H9 (cell line): ENCODE results near the gene IL33. TPM values are rescaled to one million over a fixed set of nuclear protein-coding genes. Genes with fewer than 3 reads are reported as not detected.
A peak's percentile ranks its signal among the peaks of the same experiment; 100 is the strongest.

ENCODE experiments used
- DNase-seq: peaks from one replicate; pipeline ENCODE4 v3.0.0-alpha.2; 2017
- H2AFZ ChIP-seq: one replicate; pipeline ENCODE4 v1.6.1; 2013; ENCODE audit warnings: mild to moderate bottlenecking, low read length, control low read depth, moderate library complexity
- H2AK5ac ChIP-seq: 2 replicates; pipeline ENCODE4 v1.6.1; 2013; ENCODE audit warnings: low read length, control low read depth, mixed read lengths; ENCODE audit not compliant: insufficient read length
- H2BK120ac ChIP-seq: one replicate; pipeline ENCODE4 v1.6.1; 2013; ENCODE audit warnings: low read depth, mild to moderate bottlenecking, low read length, control low read depth, inconsistent platforms; ENCODE audit not compliant: poor library complexity, severe bottlenecking
- H2BK12ac ChIP-seq: 2 replicates; pipeline ENCODE4 v1.6.1; 2013; ENCODE audit warnings: low read length, control low read depth, mixed read lengths, low read depth; ENCODE audit not compliant: insufficient read length
- H2BK15ac ChIP-seq: 2 replicates; pipeline ENCODE4 v1.6.1; 2013; ENCODE audit warnings: low read depth, low read length, control low read depth
- H2BK20ac ChIP-seq: one replicate; pipeline ENCODE4 v1.6.1; 2013; ENCODE audit warnings: low read depth, mild to moderate bottlenecking, low read length, control low read depth, inconsistent platforms; ENCODE audit not compliant: poor library complexity, severe bottlenecking
- H2BK5ac ChIP-seq: 2 replicates; pipeline ENCODE4 v1.6.1; 2013; ENCODE audit warnings: low read length, control low read depth, mixed read lengths; ENCODE audit not compliant: insufficient read length
- H3K14ac ChIP-seq: 2 replicates; pipeline ENCODE4 v1.6.1; 2013; ENCODE audit warnings: low read length, control low read depth; ENCODE audit not compliant: insufficient read depth
- H3K18ac ChIP-seq: 2 replicates; pipeline ENCODE4 v1.6.1; 2013; ENCODE audit warnings: low read depth, mild to moderate bottlenecking, mixed read lengths, low read length, control low read depth; ENCODE audit not compliant: insufficient read length
- H3K23ac ChIP-seq: 2 replicates; pipeline ENCODE4 v1.6.1; 2013; ENCODE audit warnings: low read length, control low read depth, mixed read lengths, low read depth; ENCODE audit not compliant: insufficient read length
- H3K23me2 ChIP-seq: 2 replicates; pipeline ENCODE4 v1.6.1; 2013; ENCODE audit warnings: low read depth, mild to moderate bottlenecking, mixed read lengths, low read length, control low read depth; ENCODE audit not compliant: insufficient read length, poor library complexity, severe bottlenecking
- H3K27ac ChIP-seq: 2 replicates; pipeline ENCODE4 v1.5.1; 2013; ENCODE audit warnings: low read length, control low read depth, mixed read lengths, low read depth; ENCODE audit not compliant: insufficient read length
- H3K27me3 ChIP-seq: 2 replicates; pipeline ENCODE4 v1.6.1; 2013; ENCODE audit warnings: low read length, control low read depth, inconsistent platforms; ENCODE audit not compliant: insufficient read depth
- H3K4ac ChIP-seq: 2 replicates; pipeline ENCODE4 v1.6.1; 2013; ENCODE audit warnings: low read depth, mild to moderate bottlenecking, control low read depth, inconsistent platforms, low read length, moderate library complexity
- H3K4me1 ChIP-seq: 2 replicates; pipeline ENCODE4 v1.6.1; 2013; ENCODE audit warnings: low read length, control low read depth, inconsistent platforms; ENCODE audit not compliant: insufficient read depth
- H3K4me2 ChIP-seq: 2 replicates; pipeline ENCODE4 v1.6.1; 2013; ENCODE audit warnings: low read length, control low read depth, mixed read lengths; ENCODE audit not compliant: insufficient read length, insufficient read depth
- H3K56ac ChIP-seq: 2 replicates; pipeline ENCODE4 v1.6.1; 2013; ENCODE audit warnings: low read depth, mild to moderate bottlenecking, mixed read lengths, low read length, control low read depth; ENCODE audit not compliant: insufficient read length
- H3K79me1 ChIP-seq: 2 replicates; pipeline ENCODE4 v1.6.1; 2013; ENCODE audit warnings: low read depth, mild to moderate bottlenecking, moderate library complexity, low read length, control low read depth, inconsistent platforms; ENCODE audit not compliant: insufficient read depth, poor library complexity, severe bottlenecking
- H3K79me2 ChIP-seq: 2 replicates; pipeline ENCODE4 v1.6.1; 2013; ENCODE audit warnings: low read length, control low read depth, inconsistent platforms; ENCODE audit not compliant: insufficient read depth
- H3K9ac ChIP-seq: 2 replicates; pipeline ENCODE4 v1.6.1; 2013; ENCODE audit warnings: low read length, control low read depth, mixed read lengths; ENCODE audit not compliant: insufficient read length; ENCODE audit errors: extremely low read depth
- H3K9me3 ChIP-seq: one replicate; pipeline ENCODE4 v1.6.1; 2013; ENCODE audit warnings: low read depth, low read length, inconsistent platforms; ENCODE audit not compliant: control insufficient read depth
- H3T11ph ChIP-seq: one replicate; pipeline ENCODE4 v1.6.1; 2013; ENCODE audit warnings: mild to moderate bottlenecking, low read length, control low read depth, inconsistent platforms
- H4K20me1 ChIP-seq: one replicate; pipeline ENCODE4 v1.6.1; 2013; ENCODE audit not compliant: control insufficient read depth, insufficient read length, insufficient read depth
- H4K5ac ChIP-seq: 2 replicates; pipeline ENCODE4 v1.6.1; 2013; ENCODE audit warnings: low read depth, mild to moderate bottlenecking, mixed read lengths, low read length, control low read depth; ENCODE audit not compliant: insufficient read length
- H4K8ac ChIP-seq: replicated peaks from 2 replicates; pipeline ENCODE4 v1.6.1; 2013; ENCODE audit warnings: low read length, control low read depth, mixed read lengths, low read depth; ENCODE audit not compliant: insufficient read length
- H4K91ac ChIP-seq: 2 replicates; pipeline ENCODE4 v1.6.1; 2013; ENCODE audit warnings: low read depth, mild to moderate bottlenecking, moderate library complexity, mixed read lengths, low read length, control low read depth; ENCODE audit not compliant: insufficient read length
- H3K27ac Mint-ChIP-seq, 3 experiments: 2 replicates in 2 of 3; 3 replicates in 1 of 3; pipeline ENCODE4 v1.8.0; 2020 to 2021; ENCODE audit warnings: mixed read lengths in 3 of 3, mild to moderate bottlenecking in 1 of 3, moderate library complexity in 1 of 3
- H3K27me3 Mint-ChIP-seq: 2 replicates; pipeline ENCODE4 v1.8.0; 2021; ENCODE audit warnings: low read depth, mild to moderate bottlenecking, moderate library complexity, mixed read lengths
- H3K36me3 Mint-ChIP-seq, 3 experiments: 2 replicates in 2 of 3; 3 replicates in 1 of 3; pipeline ENCODE4 v1.8.0; 2020 to 2021; ENCODE audit warnings: low read depth in 3 of 3, mixed read lengths in 3 of 3; ENCODE audit not compliant: insufficient read depth in 1 of 3
- H3K4me1 Mint-ChIP-seq, 2 experiments: 2 replicates each; pipeline ENCODE4 v1.8.0; 2020; ENCODE audit warnings: mixed read lengths in 2 of 2
- H3K4me3 Mint-ChIP-seq, 2 experiments: 2 replicates in 1 of 2; 3 replicates in 1 of 2; pipeline ENCODE4 v1.8.0; 2020 to 2021; ENCODE audit warnings: mild to moderate bottlenecking in 2 of 2, mixed read lengths in 2 of 2, moderate library complexity in 1 of 2
- H3K9me3 Mint-ChIP-seq, 2 experiments: 2 replicates in 1 of 2; 3 replicates in 1 of 2; pipeline ENCODE4 v1.8.0; 2020; ENCODE audit warnings: mild to moderate bottlenecking in 2 of 2, mixed read lengths in 2 of 2, moderate library complexity in 1 of 2
- CTCF ChIP-seq: fragments of 200-600 bp; sonication (generic); conservative IDR thresholded peaks from 3 replicates; pipeline ENCODE4 v1.8.0; 2021; ENCODE audit warnings: antibody characterized with exemption, mild to moderate bottlenecking
- WGBS: extraction: QIAGEN DNeasy Blood & Tissue Kit; methylation state at CpG from one replicate; pipeline ENCODE4 v1.1.7; 2013; ENCODE audit warnings: missing lambda C conversion rate, low lambda C conversion rate, mixed read lengths; ENCODE audit not compliant: insufficient read length; ENCODE audit errors: extremely low coverage; 5-methylcytosine and 5-hydroxymethylcytosine counted together
- total RNA-seq: library from RNA; stranded (reverse); gene quantifications from 2 replicates; pipeline ENCODE4 v1.2.1, GENCODE V29; 2021

IL33 gene
- total RNA-seq, 1 experiment from 2014 or later: not detected

GRCh38 chr9:6218099-6218502, 2.5 kb downstream of the IL33 start:
- Mint-ChIP-seq H3K36me3 (no peaks in the 10 kb centered on the region), H3K27me3 (no peaks in the 10 kb centered on the region), H3K4me3 (no peak overlapping the region), H3K9me3 (no peaks in the 10 kb centered on the region), H3K27ac (peak overlapping the region in 1 of 3 experiments; percentile 3; a peak in 1 of 7 replicates), H3K4me1 (peaks cover 4 to 8% of the 10 kb centered on the region in 2 experiments)
- WGBS: no CpG with 5 or more reads among the region's 3 CpGs
- Histone ChIP-seq H3K14ac (no peak overlapping the region), H3K9ac (no peak overlapping the region), H3K79me2 (no peaks in the 10 kb centered on the region), H3K4ac (no peak overlapping the region), H2BK12ac (no peak overlapping the region), H2BK5ac (no peak overlapping the region), H4K20me1 (no peaks in the 10 kb centered on the region), H4K91ac (no peak overlapping the region), H3K4me2 (no peak overlapping the region), H2BK20ac (no peak overlapping the region), H4K8ac (no peak overlapping the region), H3K4me1 (no peaks in the 10 kb centered on the region), H4K5ac (no peak overlapping the region), H3K23ac (no peak overlapping the region), H3K27ac (no peak overlapping the region), H3K27me3 (no peaks in the 10 kb centered on the region), H2AK5ac (no peak overlapping the region), H3K56ac (no peak overlapping the region), H3T11ph (no peak overlapping the region), H2BK15ac (no peak overlapping the region), H3K18ac (no peak overlapping the region), H3K9me3 (no peaks in the 10 kb centered on the region), H3K79me1 (no peaks in the 10 kb centered on the region), H2BK120ac (no peak overlapping the region), H2AFZ (no peak overlapping the region), H3K23me2 (no peaks in the 10 kb centered on the region)
- no peak for DNase-seq
- TF ChIP-seq CTCF: no peak
